HG02973 (cell line): Measurements from ENCODE around the gene TRIO.
"Not testable (repeated sequence)": the region's sequence is repeated elsewhere in the genome, so short reads cannot be mapped to it uniquely, and the experiment has no call there.

ENCODE experiments used
- ATAC-seq: cut with Tn5 transposase; IDR thresholded peaks from one replicate; pipeline ENCODE4 v1.9.1; 2021; ENCODE audit warnings: moderate library complexity; ENCODE audit not compliant: unreplicated experiment

Gene TRIO

DNA sequence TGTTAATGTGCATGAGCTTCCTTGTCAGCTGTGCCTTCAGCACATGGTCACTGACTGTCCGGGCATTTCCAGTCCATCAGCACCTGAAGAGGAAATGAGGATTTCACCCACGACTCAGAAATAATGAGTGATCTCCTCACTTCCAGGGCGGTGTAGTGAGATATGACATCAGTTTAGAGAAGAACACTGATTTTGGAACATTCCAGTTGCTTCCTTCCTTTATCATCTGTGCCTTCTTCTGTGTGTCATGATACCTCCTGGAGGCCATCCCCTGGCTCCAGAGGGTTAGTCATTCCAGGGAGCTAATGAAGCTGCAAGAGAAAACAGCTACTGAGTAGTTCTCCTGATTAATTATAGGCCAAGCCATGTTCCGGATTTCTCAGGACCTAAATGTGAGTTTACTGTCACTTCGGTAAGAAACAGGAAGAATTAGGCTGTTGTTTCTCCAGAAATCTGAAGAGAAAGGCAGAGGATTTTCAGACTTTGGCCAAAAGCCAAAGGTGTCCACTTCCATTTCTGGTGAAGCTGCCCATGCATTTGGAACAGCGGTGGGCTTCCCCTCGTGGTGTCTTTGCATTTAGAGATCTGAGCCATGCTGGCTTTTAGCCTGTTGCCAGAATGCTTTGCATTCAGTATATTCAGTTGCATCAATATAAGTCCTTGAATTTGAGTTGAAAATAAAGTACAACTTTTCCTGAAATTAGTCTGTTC is 277.1 kb downstream of the TRIO start:
- no peak for ATAC-seq

DNA sequence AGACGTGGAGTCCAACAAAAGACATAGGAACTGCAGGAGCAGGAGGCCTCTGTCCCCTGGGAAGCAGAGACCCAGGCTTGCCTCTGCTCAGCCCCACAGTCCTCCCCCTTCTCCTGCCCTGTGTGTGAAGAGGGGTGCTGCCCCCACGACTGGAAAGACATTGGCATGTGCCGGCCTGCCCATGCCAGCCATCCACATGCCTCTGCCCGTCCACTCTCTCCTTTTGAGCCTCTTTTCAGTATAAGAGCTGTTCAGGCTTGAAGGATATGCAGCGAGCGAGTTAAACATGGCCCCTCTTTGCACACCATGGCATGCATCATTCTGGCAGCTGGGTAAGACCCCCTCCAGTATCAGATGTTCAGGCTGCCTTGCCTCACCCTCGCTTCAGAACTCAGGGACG is 278.7 kb downstream of the TRIO start:
- ATAC-seq = no peak

- no peak for ATAC-seq
Observed at GRCh38 chr5:14424011-14424685, 281.0 kb downstream of the TRIO start.

DNA sequence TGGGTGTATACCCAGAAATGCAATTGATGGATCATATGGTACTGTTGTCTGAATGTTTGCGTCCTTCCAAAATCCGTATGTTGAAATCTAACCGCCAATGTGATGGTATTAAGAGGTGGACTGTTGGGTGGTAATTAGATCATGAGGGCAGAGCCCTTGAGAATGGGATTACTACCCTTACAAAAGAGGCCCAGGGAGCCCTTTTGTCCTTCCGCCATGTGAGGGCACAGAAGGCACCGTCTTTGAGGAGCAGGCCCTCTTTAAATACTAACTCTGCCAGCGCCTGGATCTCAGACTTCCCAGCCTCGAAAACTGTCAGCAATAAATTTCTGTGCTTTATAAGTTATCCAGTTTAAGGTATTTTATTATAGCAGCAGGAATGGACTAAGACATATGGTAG is 282.4 kb downstream of the TRIO start:
- no peak for ATAC-seq

- no peak for ATAC-seq
Observed at GRCh38 chr5:14426521-14426920, 283.4 kb downstream of the TRIO start.

GRCh38 chr5:14428302-14429081 is 285.4 kb downstream of the TRIO start:
- ATAC-seq = no peak

GRCh38 chr5:14429101-14430050 is 286.2 kb downstream of the TRIO start:
- ATAC-seq = no peak

GRCh38 chr5:14431534-14431933 is 288.4 kb downstream of the TRIO start:
- ATAC-seq = no peak

DNA sequence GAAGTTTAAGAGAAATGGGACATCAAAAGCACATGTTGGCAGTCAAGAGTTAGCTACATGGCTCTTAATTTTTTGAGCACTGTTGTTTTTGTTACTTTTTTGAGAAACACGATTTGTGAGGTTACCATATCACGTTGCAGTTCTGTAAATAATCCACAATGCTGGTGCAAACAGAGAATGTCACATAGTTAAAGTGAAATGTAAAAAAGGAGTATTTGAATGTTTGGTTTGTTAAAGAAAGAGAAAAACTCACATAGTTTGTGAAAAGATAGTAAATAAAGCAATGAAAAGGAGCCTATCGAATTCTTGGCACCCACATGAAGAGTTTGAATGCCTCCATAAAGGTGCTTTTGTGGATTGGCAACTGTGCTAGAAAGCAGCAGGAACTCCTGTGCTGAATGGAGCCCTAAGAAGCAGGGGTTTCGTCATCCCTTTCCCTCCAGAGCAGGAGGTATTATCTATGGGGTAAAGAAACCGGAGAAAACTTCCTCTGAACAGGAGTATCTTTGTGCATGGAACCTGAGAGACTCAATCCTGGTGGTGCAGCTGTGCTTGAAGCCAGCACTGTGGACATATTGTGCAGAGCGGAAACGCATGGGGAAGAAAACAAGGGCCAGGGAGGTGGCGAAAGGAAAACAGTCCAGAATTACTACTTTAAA is 289.9 kb downstream of the TRIO start:
- ATAC-seq = no peak

- ATAC-seq = no peak
Observed at GRCh38 chr5:14435481-14435880, 292.3 kb downstream of the TRIO start.

- not testable (repeated sequence) for ATAC-seq
Observed at GRCh38 chr5:14436122-14436521, 293.0 kb downstream of the TRIO start.

DNA sequence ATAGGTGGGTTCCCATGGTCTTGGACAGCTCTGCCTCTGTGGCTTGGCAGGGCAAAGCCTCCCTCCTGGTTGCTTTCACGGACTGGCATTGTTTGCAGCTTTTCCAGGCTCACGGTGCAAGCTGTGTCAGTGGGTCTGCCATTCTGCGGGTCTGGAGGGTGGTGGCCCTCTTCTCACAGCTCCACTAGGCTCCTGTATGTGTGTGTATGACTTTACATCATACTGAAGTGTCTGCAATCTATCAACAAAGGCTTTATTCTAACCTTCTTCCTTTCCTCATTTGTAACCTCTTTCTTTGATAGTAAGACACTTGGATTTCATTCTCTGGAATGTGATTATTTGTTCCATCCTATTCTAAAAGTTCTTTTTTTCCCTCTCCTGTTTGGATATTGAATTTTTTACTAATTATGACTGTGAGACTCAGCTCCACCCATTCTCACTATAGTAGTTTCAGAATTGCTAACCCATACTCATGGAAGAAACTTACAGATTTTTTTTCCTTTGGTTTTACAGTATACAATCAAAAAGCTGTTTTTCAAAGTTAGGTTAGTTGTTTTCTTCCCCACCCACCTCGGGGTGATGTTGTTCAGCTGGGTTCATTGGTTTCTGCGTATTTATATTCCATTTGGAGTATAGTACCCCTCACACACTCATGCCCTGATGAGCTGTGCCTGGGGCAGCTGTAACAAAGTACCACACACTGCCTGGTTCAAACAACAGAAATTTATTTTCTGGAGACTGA is 293.8 kb downstream of the TRIO start:
- ATAC-seq = no peak

- no peak for ATAC-seq
Observed at GRCh38 chr5:14438195-14438606, 295.1 kb downstream of the TRIO start.

DNA sequence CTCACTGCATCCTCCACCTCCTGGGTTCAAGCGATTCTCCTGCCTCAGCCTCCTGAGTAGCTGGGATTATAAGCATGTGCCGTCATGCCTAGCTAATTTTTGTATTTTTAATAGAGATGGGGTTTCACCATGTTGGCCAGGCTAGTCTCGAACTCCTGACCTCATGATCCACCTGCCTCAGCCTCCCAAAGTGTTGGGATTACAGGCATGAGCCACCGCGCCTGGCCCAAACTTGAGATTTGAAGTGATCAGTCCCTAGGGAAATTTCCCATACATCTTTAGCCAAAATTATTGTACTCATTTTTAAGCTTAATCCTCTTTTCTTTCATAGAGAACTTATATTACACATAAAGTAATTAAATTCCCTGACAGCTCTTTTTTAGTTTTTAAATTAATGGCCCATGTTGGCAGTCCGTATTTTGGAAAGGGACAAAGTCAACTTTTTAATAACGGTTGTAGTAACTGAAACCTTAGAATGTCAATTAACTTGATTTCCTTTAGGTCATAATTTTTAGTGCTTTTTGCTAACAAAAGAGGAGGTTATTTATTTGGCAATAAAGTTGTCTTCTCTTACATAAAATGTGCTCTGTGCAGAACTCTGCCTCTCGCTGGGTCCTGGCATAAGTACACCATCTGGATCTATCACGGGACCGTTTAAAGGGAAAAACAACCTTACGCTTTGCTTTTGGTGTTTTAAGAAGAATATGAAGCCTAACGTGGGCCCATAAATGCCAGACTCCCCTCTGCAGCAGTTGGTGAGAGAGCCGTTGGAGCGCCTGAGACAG is 296.1 kb downstream of the TRIO start:
- ATAC-seq = no peak

GRCh38 chr5:14440223-14440581 is 297.1 kb downstream of the TRIO start:
- ATAC-seq = no peak

- no peak for ATAC-seq
Observed at GRCh38 chr5:14440582-14441431, 297.7 kb downstream of the TRIO start.

- ATAC-seq = no peak
Observed at GRCh38 chr5:14441641-14442040, 298.5 kb downstream of the TRIO start.

DNA sequence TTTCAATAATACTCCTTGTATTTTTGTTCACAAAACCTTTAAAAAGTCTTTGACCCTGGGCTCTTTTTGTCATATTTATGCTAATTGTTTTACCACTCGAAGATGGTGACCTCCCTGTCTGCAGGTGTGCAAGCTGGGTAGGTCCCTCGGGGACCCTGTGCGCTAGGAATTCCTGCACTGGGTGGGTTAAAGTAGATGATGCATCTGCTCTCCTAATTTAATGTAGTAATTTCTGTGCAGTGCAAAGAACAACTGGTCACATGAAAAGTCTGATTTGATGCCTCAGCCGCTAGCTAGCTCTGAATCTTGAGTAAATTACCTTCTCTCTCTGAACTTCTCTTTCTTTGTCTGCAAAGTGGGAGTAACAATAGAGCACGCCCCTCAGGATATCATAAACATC is 299.4 kb downstream of the TRIO start:
- no peak for ATAC-seq
